DMS153 treated with DMSO at 0.1 percent for 48 hours (cell line): ENCODE measurements around the gene DNAH3.
"Not testable (repeated sequence)": the region's sequence is repeated elsewhere in the genome, so short reads cannot be mapped to it uniquely, and the experiment has no call there.

ENCODE experiments used
- DNase-seq: peaks from one replicate; lab custom pipeline; 2025; ENCODE audit not compliant: unreplicated experiment; lab: John Stamatoyannopoulos, UW

Gene DNAH3, protein sequence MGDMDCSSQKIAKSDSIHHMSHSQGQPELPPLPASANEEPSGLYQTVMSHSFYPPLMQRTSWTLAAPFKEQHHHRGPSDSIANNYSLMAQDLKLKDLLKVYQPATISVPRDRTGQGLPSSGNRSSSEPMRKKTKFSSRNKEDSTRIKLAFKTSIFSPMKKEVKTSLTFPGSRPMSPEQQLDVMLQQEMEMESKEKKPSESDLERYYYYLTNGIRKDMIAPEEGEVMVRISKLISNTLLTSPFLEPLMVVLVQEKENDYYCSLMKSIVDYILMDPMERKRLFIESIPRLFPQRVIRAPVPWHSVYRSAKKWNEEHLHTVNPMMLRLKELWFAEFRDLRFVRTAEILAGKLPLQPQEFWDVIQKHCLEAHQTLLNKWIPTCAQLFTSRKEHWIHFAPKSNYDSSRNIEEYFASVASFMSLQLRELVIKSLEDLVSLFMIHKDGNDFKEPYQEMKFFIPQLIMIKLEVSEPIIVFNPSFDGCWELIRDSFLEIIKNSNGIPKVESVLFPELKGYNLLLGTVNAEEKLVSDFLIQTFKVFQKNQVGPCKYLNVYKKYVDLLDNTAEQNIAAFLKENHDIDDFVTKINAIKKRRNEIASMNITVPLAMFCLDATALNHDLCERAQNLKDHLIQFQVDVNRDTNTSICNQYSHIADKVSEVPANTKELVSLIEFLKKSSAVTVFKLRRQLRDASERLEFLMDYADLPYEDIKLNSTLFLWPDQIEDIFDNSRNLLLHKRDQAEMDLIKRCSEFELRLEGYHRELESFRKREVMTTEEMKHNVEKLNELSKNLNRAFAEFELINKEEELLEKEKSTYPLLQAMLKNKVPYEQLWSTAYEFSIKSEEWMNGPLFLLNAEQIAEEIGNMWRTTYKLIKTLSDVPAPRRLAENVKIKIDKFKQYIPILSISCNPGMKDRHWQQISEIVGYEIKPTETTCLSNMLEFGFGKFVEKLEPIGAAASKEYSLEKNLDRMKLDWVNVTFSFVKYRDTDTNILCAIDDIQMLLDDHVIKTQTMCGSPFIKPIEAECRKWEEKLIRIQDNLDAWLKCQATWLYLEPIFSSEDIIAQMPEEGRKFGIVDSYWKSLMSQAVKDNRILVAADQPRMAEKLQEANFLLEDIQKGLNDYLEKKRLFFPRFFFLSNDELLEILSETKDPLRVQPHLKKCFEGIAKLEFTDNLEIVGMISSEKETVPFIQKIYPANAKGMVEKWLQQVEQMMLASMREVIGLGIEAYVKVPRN (N-terminal part only)

DNA sequence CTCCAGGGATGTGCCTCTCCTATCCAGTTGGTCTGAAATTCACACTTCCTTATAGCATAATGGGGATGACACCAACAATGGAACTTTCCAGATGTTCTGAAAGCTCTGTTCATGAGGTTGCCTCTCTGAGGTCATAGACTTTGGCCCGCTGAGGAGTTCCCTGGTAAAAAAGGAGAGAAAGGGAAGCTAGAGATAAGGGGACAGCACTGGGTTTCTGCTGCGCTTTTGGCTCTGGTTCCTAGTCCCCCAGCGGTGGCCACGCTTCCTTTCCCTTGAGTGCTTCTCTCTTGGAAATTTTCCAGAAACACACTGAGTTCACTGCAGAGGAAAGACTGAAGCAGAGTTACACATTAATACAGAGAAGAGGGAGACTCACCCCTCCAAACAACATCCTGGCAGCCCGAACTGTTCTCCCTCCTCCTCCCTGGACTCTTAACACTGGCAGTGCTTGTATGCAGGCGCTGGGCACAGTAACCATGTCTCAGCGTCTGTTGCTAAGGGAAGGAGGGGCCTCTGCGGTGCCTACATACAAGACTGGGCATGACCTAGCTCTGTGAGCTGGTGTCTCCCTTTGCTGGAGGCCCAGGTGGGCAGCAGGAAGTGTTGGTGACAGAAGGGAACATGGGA lies at the start of gene DNAH3:
Gene DNAH3 (minus strand): TSS at position 472 of the 627 bp plus-strand sequence. CDS start 527 bp downstream, outside the sequence.
- DNase-seq, result peak; percentile 82

DNA sequence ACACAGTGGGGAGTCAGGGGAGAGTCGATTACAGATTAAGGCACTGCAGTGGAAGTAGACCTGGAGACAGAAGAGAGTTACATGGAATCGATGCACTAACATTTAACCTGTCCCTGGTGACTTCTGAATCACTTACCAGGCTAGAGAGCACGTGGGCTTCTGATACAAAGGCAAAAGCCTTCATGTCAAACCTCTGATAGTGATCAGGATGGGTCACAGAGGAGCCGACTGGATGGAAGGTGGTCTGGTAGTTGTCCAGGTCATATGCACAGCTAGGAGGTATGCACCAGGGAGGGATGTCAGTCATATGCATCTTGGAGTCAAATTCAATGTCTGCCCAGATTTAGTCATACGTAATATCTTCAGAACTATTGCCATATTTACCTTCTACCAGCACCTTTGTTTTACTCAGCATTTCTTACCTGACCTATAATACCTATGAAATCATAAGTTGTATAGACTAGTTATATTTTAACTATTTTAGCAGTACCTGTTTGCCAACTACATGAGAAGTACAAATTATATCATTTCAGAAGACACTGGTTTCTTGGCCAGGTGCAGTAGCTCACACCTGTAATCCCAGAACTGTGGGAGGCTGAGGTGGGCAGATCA lies 49.1 kb upstream of the DNAH3 start:
- DNase-seq, result no peak

DNA sequence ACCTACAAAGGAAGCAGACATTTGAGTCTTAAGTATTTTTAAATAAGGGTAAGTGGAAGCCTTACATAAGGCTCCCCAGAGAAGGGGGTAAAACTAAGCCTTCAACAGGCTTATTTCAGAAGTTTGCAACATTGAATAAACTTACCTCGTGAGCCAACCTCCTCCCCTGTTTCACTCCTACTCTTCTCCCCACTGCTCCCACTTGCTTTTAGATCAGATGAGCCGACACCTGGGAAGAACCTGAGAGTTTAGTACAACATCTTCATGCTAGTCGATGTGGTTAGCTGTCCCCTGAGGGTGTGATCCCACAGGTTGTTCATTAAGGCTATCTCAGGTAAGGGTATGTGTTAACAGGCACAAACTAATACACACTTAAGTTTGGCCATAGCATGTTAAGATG lies 47.0 kb upstream of the DNAH3 start:
- no peak for DNase-seq

DNA sequence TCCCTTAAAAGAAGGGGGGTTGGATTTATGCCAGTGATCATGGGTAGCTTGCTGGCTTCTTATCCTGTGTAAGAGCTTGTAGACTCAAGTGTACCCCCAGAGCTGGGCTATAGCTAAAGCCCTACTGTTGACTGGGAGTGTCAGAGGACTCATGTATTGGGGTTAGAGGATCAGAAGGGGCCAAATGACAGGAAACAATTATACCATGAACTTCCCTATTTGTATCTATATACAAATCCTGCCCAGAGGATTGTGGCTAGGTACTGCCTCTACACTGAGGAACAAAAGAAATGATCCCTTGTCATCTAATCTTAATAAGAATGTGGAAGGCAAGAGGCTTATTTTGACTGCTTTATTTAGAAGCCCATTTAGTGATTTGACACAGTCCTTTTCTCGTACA lies 46.5 kb upstream of the DNAH3 start:
- no peak for DNase-seq

DNA sequence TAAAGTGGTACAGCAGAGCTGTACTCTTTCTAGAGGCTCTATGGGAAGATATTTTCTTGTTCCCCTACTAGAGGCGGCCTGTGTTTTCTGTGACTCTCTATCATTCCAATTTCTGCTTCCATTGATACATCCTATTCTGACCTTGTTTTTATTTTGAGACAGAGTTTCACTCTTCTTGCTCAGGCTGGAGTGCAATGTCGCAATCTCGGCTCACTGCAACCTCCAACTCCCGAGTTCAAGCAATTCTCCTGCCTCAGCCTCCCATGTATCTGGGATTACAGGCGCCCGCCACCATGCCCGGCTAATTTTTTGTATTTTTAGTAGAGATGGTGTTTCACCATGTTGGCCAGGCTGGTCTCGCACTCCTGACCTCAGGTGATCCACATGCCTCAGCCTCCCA lies 44.7 kb upstream of the DNAH3 start:
- not testable (repeated sequence) for DNase-seq

DNA sequence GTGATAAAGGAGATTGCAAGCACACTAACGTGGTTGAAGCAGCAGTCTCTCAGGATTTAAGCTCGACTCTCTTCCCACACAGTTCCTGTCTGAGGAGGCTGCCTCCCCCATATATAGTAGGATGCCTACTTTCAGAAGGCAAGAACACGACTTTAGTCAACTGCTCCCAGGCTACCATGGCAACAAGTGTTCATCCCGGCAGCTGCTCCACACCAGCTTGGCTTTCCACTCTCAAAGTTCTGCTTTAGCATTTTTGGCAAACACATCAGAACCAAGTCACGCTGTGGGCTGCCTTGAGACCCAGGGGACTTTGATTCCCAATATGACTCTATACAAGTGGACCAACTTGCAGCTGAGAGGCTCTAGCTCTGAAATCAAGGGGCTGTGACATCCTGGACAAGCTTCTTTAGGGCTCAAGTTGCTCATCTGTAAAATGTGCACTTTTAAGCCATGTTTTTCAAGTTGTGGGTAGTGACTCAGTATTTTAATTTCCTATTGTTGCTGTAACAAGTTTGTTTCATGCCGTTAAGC lies 44.2 kb upstream of the DNAH3 start:
- no peak for DNase-seq

DNA sequence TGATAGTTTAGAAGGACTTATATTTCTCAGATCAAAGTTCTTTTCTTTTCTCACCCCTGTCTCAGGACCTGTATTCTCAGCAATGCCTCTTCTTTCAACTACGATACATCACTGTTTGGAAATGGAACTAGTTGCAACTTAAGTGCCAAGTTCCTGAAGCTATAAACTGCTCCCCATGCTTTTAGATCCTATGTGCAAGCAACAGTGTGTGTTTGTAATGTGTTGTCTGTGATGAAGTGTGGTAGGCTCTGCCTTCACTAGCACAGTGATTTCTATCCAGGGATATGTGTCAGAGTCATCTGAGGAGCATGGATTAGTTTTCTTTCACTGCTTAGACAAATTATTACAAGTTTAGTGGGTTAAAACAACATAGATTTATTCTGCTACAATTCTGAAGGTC lies 42.3 kb upstream of the DNAH3 start:
- no peak for DNase-seq

DNA sequence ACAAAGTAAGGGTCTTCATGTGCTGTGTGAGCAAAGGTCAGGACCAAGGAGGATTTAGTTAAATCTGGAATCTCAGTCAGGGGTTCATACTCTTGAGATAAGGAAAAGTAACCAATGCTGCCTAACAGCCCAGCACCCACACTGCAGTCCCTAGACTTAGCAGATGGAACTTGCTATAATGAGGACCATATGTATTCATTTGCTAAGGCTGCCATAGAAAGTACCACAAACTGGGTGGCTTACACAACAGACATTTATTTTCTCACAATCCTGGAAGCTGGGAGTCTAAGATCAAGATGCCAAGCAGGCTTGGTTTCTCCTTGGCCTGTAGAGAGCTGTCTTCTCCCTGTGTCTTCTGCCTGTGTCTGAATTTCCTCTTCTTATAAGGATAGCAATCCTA lies 40.0 kb upstream of the DNAH3 start:
- no peak for DNase-seq

DNA sequence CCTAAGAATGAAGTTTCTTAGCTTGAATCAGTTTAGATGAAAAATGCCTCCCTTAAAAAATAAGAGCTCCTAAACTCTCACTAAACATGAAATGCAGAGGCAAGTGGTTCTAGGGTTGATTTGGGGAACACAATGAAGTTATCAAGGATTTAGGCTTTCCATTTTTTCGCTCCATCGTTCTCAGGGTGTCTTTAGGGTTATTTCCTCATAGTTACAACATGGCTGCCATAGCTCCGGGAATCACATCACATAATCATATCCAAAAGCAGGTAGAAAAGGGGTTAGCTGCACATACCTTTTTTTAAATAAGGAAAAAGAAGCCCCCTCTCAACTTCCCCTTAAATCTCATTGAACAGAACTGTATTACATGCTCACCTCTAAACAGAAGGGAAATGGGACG lies 39.4 kb upstream of the DNAH3 start:
- DNase-seq, result no peak

DNA sequence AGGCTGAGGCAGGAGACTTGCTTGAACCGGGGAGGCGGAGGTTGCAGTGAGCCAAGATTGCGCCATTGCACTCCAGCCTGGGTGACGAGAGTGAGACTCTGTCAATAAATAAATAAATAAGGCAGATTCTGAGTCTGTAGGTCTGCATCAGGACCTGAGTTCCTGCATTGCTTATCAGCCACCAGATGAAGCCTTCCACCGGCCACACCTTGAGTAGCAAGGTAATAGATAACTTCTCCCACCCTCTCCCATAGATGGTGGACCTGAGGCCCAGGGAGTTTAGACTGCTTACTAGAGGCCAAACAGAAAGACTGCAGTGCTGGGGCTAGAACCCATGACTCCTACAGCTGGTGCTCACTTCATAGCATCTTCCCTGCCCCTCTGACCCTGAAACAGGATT lies 38.7 kb upstream of the DNAH3 start:
- no peak for DNase-seq

DNA sequence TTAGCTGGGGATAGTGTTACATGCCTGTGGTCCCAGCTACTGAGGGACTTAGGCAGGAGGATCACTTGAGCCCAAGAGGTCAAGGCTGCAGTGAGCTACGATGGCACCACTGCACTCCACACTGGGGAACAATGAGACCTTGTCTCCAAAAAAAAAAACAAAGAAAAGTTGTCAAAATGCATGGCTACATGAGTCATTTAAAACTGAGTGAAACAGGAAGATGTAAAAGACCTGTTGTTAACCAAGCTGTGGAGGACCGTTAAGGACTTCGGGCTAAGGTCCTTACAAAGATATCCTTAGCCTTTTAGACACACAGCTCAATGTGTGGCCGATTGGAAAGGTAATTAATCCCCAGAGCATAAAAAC lies 35.7 kb upstream of the DNAH3 start:
- no peak for DNase-seq

DNA sequence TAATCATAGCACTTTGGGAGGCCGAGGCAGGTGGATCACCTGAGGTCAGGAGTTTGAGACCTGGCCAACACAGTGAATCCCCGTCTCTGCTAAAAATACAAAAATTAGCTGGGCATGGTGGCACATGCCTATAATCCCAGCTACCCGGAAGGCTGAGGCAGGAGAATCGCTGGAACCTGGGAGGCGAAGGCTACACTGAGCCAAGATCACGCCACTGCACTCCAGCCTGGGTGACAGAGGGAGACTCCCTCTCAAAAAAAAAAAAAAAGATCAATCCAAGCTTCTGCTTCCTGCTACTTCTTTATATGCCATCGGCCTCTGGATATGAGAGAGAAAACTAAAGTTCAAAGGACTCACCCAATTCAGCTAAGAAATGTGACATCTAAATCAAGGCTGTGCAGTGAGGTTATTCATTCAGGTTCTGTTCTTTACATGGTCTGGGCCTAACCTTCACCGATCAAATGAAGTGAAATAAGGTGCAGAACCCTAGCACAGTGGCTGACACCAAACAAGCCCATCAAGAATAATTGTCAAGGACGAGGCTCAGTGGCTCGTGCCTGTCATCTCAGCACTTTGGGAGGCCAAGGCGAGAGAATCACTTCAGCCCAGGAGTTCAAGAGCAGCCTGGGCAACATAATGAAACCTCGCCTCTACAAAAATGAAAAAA lies 35.1 kb upstream of the DNAH3 start:
- DNase-seq, result no peak

DNA sequence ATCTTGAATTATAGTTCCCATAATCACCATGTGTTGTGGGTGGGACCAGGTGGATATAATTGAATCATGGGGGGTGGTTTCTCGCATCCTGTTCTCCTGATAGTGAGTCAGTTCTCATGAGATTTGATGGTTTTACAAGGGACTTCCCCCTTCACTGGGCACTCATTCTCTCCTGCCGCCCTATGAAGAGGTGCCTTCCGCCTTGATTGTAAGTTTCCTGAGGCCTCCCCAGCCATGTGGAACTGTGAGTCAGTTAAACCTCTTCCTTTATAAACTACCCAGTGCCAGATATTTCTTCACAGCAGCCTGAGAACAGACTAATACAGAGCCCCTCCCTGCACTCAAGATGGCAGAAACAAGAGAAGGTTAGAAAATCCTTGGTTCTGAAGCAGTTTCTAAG lies 34.2 kb upstream of the DNAH3 start:
- no peak for DNase-seq

DNA sequence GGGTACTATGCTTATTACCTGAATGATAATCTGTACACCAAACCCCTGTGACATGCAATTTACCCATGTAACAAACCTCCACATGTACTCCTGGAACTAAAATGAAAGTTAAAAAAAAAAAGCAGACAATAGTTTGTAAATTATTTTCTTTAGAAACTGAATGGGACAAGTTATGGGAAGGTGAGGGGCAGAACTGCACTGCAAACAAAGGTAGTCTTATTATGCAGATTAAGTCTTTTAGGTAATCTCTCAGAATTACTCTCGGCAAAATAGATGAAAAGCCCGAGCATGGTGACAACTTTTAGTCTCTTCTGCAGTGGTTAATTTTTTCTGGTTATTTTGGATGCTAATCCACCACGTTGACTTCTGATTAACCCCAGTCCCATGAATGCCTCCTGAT lies 33.3 kb upstream of the DNAH3 start:
- DNase-seq, result no peak

DNA sequence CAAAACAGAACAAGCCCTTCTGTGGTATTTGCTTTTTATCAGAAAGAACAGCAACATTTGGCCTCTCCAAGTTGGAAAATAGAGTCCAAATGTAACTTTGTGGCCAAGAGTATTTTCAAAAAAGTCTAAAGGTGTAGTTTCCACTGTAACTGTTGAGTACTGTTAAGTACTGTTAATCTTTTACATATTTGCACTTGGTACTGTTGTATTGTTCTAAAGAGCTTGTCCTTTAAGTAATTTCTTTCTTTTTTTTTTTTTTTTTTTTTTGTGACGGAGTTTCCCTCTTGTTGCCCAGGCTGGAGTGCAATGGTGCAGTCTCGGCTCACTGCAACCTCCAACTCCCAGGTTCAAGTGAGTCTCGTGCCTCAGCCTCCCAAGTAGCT lies 29.3 kb upstream of the DNAH3 start:
- no peak for DNase-seq

DNA sequence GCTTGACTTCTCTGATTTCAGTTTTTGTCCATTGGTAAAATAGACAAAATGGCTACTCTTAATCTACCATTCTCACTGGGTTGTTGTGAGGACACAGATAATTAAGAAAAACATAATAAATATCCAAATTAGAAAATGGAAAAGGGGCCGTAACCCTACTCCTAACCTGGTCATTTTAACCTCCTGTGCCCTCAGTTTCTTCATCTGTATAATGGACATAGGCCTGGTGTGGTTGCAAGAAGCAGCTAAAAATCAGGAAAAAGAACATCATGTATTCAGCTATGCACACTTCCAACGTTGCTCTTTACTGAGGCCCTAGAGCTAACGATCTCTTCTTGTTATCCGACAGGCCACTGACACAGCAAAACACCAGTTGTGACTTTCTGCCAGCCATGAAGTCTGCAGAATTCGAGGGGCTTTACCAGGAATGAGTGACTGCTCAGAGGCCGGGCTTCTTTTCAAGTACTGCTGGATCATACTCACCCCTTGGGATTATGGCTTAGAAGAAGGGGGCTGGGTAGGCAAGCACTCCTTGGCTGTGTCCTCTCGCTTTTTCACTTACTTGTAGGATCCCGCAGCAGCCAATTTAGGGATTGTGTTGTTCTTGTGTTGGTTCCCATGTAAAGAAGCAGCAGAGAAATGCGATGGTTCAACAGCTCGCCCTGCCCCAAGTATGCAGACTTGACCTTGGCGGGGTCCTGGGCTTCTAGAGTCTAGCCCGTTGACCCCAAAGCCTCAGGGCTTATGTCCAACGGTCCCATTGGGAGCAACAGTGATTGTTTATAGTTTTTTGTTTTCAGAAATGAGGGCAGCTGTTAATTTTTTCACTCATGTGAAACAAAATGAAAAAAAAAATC lies 28.7 kb upstream of the DNAH3 start:
- no peak for DNase-seq

DNA sequence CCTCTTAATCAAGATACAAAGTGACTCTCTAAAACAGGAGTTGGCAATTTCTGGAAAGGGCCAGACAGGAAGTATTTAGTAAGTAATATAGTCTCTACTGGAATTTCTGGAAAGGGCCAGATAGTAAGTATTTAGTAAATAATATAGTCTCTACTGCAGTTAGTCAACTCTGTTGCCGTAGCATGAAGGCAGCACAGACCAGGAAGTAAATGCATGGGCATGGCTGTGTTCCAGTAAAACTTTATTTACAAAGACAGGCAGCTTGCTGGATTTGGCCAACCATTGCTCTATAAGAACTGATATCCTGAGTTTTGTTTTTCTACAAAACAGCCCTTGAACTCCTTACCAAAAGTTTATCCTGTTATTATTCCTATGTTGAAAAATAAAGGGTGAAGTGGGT lies 24.8 kb upstream of the DNAH3 start:
- DNase-seq, result no peak

DNA sequence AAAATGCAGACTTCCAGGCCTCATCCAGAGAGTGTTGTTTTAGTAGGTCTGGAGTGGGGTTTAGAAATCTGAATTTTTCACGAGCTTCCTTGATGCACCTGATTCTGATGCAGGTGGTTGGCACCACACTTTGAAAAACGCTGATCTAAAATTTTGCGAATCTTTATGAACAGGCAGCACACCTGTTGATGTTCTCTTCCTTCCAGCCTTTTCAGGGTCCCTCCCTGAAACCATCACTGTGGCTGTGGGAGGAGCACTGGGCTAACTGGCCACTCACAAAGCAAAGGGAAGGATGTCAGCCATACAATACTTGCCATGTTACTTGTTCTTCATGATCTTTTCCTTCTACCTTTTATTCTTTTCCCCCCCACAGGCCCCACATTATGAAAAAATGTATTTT lies 22.0 kb upstream of the DNAH3 start:
- no peak for DNase-seq

DNA sequence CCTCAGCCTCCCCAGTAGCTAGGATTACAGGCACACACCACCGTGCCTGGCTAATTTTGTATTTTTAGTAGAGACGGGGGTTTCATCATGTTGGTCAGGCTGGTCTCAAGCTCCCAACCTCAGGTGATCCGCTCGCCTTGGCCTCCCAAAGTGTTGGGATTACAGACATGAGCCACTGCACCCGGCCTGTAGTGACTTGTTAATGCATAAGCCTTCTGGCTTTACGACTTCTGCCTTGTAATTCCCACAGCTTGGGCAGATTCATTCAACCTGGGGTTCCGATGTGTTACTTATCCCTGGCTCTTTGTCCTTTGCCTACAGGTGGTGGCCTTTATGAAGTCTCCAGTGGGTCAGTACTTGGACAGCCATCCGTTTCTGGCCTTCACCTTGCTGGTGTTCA lies 19.5 kb upstream of the DNAH3 start:
- DNase-seq, result not testable (repeated sequence)
